ENCODE results near the gene ARX. TPM values are rescaled to one million over a fixed set of nuclear protein-coding genes. Genes with fewer than 3 reads are reported as not detected.

ARX gene
- total RNA-seq, 1 donor from 2014 or later = not detected

GRCh38 chrX:24961809-24962208 is 54.0 kb downstream of the ARX start:
- no peak overlapping the region for H3K4me3 Mint-ChIP-seq (ENCODE audit: unreplicated experiment)
- peaks cover 5% of the 10 kb centered on the region for H3K4me1 Mint-ChIP-seq (ENCODE audit: unreplicated experiment)
- no peaks in the 10 kb centered on the region for H3K27me3 Mint-ChIP-seq (ENCODE audit: unreplicated experiment)
- no peaks in the 10 kb centered on the region for H3K36me3 Mint-ChIP-seq (ENCODE audit: unreplicated experiment)
- no peak for TF ChIP-seq CTCF (IDR thresholded peaks at IDR 0.05)
- peaks cover 3% of the 10 kb centered on the region for H3K9me3 Mint-ChIP-seq (ENCODE audit: unreplicated experiment)
- H3K27ac Mint-ChIP-seq (ENCODE audit: unreplicated experiment) = no peak overlapping the region
- no peak for DNase-seq (ENCODE audit: extremely low spot score, unreplicated experiment)

- H3K9me3 Mint-ChIP-seq (ENCODE audit: unreplicated experiment) = peaks cover 3% of the 10 kb centered on the region
- H3K4me1 Mint-ChIP-seq (ENCODE audit: unreplicated experiment) = no peaks in the 10 kb centered on the region
Observed at GRCh38 chrX:24956828-24957227, 58.9 kb downstream of the ARX start.

GRCh38 chrX:24955372-24955930 is 60.3 kb downstream of the ARX start:
- H3K9me3 Mint-ChIP-seq (ENCODE audit: unreplicated experiment) = peaks cover 3% of the 10 kb centered on the region
- H3K27me3 Mint-ChIP-seq (ENCODE audit: unreplicated experiment) = no peaks in the 10 kb centered on the region
- no peaks in the 10 kb centered on the region for H3K36me3 Mint-ChIP-seq (ENCODE audit: unreplicated experiment)
- no peak overlapping the region for H3K27ac Mint-ChIP-seq (ENCODE audit: unreplicated experiment)
- H3K4me3 Mint-ChIP-seq (ENCODE audit: unreplicated experiment) = no peak overlapping the region
- H3K4me1 Mint-ChIP-seq (ENCODE audit: unreplicated experiment) = no peaks in the 10 kb centered on the region
- DNase-seq (ENCODE audit: extremely low spot score, unreplicated experiment) = no peak
- no peak for TF ChIP-seq CTCF (IDR thresholded peaks at IDR 0.05)

More at GRCh38 chrX:24956828-24957227, 58.9 kb downstream of the ARX start:
- no peak for TF ChIP-seq CTCF (IDR thresholded peaks at IDR 0.05)
- H3K4me3 Mint-ChIP-seq (ENCODE audit: unreplicated experiment) = no peak overlapping the region
- no peak overlapping the region for H3K27ac Mint-ChIP-seq (ENCODE audit: unreplicated experiment)
- DNase-seq (ENCODE audit: extremely low spot score, unreplicated experiment) = no peak
- H3K36me3 Mint-ChIP-seq (ENCODE audit: unreplicated experiment) = no peaks in the 10 kb centered on the region
- no peaks in the 10 kb centered on the region for H3K27me3 Mint-ChIP-seq (ENCODE audit: unreplicated experiment)

GRCh38 chrX:24954732-24955131 is 61.0 kb downstream of the ARX start:
- peaks cover 3% of the 10 kb centered on the region for H3K9me3 Mint-ChIP-seq (ENCODE audit: unreplicated experiment)
- H3K4me3 Mint-ChIP-seq (ENCODE audit: unreplicated experiment) = no peak overlapping the region
- no peaks in the 10 kb centered on the region for H3K36me3 Mint-ChIP-seq (ENCODE audit: unreplicated experiment)
- no peak for TF ChIP-seq CTCF (IDR thresholded peaks at IDR 0.05)
- H3K4me1 Mint-ChIP-seq (ENCODE audit: unreplicated experiment) = no peaks in the 10 kb centered on the region
- DNase-seq (ENCODE audit: extremely low spot score, unreplicated experiment) = no peak
- no peaks in the 10 kb centered on the region for H3K27me3 Mint-ChIP-seq (ENCODE audit: unreplicated experiment)
- no peak overlapping the region for H3K27ac Mint-ChIP-seq (ENCODE audit: unreplicated experiment)
